ENCODE results near the gene NPAS1.

NPAS1 gene

DNA sequence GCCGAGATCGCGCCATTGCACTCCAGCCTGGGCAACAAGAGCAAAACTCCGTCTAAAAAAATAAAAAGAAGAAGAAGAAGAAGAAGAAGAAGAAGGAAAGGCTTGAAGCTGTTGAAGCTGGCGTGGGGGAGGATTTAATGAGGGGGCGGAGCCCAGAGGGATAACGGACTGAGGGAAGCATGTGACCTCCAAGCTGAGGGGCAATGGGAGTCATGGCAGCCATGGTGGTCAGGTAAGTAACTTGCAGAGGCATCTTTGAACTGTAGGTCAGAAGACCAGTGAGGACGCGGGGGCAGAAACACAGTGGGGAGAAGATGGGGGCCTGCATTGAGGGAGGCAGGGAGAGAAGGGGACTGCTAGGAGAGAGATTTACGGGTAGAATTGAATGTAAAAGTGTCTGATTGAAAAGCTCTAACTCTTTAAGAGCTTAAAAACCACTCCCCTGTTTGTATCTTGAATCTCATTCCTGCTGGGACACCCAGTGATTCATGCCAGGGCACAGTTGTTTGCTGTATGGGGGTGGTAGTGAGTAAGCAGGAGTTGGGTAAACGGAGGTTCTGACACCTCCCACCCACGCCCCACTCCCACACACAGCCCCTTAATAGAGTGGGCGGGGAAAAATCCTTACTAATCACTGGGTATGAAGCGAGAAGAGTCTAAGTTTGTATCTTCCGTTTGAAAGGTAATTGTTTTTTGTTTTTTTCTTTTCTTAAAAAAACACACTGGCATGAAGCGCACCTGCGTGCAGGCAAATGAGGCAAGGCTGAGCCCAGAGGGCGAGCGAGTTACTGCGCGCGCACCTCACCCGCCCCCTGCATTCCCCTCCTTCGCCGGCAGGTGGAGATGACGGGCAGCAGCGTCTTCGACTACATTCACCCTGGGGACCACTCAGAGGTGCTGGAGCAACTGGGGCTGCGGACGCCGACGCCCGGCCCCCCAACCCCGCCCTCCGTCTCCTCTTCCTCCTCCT is 15.8 kb downstream of the NPAS1 start:
- TF ChIP-seq, protein P1, sequence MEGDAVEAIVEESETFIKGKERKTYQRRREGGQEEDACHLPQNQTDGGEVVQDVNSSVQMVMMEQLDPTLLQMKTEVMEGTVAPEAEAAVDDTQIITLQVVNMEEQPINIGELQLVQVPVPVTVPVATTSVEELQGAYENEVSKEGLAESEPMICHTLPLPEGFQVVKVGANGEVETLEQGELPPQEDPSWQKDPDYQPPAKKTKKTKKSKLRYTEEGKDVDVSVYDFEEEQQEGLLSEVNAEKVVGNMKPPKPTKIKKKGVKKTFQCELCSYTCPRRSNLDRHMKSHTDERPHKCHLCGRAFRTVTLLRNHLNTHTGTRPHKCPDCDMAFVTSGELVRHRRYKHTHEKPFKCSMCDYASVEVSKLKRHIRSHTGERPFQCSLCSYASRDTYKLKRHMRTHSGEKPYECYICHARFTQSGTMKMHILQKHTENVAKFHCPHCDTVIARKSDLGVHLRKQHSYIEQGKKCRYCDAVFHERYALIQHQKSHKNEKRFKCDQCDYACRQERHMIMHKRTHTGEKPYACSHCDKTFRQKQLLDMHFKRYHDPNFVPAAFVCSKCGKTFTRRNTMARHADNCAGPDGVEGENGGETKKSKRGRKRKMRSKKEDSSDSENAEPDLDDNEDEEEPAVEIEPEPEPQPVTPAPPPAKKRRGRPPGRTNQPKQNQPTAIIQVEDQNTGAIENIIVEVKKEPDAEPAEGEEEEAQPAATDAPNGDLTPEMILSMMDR (conservative IDR thresholded peaks at IDR 0.05; ENCODE audit: control insufficient read depth, insufficient read depth, low read depth, low read length): peak; percentile 74
- peak overlapping the region; percentile 58 for H3K4me3 ChIP-seq (ENCODE audit: control insufficient read depth, low read depth, low read length)
- DNase-seq (ENCODE audit: low read depth): peak; percentile 86

DNA sequence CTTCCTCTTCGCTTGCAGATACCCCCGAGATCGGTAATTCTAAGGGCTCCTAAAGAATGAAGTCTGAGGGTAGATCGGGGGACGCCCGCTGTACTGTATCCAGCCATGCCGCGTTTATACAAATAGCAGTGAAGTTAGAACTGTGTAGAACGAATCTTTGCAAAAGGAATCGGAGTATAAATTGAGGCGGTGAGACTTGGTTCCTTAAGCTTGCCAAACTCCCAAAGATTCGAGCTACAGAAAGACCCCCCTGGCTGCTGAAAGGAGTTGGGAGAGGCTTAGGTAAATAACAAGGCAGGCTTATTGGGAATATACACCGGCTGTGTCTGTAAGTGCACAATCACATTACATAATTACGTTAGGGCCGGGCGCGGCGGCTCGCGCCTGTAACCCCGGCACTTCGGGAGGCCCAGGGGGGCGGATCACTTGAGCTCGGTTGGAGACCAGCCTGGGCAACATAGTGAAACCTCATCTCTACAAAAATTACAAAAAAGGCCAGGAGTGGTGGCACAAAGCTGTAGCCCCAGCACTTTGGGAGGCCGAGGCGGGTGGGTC is 16.5 kb downstream of the NPAS1 start:
- peak overlapping the region; percentile 58 for H3K4me3 ChIP-seq (ENCODE audit: control insufficient read depth, low read depth, low read length)
- peak; percentile 22 for DNase-seq (ENCODE audit: low read depth)
- TF ChIP-seq, protein P1 (conservative IDR thresholded peaks at IDR 0.05; ENCODE audit: control insufficient read depth, insufficient read depth, low read depth, low read length): no peak

DNA sequence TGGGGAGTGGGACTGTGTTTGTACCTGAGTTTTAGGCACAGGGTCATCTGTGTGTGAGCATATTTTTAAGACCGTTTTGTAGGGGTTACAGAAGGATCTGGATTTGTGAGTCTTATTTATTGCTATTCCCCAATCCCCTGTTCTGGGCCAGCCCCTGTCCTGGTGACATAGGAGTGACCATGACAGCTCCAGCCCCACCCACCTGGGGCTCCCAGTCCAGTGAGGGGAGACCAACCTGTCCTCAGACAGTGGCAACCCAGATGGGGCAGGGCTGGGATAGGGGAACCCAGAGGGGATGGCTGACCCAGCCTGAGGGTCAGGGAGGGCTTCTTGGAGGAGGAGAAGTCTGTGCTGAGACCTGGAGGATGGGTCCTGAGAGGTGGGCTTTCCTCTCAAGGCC is 18.1 kb downstream of the NPAS1 start:
- TF ChIP-seq, protein P1 (conservative IDR thresholded peaks at IDR 0.05; ENCODE audit: control insufficient read depth, insufficient read depth, low read depth, low read length): no peak
- DNase-seq (ENCODE audit: low read depth): no peak
- H3K4me3 ChIP-seq (ENCODE audit: control insufficient read depth, low read depth, low read length): no peak overlapping the region

DNA sequence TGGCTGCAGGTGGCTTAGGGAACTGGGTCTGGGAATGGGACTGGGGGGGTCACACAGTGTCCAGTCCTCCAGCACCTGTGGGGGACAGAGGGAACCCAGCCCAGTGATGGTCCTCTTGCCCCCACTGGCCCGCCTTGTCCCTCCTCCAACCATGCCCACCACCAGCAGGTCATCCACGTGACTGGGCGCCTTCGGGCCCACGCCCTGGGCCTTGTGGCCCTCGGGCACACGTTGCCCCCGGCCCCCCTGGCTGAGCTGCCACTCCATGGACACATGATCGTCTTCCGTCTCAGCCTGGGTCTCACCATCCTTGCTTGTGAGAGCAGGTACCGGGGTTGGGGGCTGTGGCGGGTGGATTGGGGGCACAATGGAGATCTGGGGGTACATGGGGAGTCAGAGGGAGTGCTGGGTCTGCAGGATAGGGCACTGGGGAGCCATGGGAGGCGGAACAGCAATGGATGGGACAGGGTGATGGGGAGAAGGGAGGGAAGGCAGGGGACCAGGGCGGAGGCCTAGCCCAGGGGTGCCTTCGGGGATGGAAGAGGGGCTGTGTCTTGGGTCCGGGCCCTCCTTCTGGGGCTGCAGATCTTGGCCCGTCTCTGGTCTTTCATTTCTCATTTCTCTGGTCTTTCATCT is 19.7 kb downstream of the NPAS1 start:
- no peak overlapping the region for H3K4me3 ChIP-seq (ENCODE audit: control insufficient read depth, low read depth, low read length)
- TF ChIP-seq, protein P1 (conservative IDR thresholded peaks at IDR 0.05; ENCODE audit: control insufficient read depth, insufficient read depth, low read depth, low read length): no peak
- no peak for DNase-seq (ENCODE audit: low read depth)

DNA sequence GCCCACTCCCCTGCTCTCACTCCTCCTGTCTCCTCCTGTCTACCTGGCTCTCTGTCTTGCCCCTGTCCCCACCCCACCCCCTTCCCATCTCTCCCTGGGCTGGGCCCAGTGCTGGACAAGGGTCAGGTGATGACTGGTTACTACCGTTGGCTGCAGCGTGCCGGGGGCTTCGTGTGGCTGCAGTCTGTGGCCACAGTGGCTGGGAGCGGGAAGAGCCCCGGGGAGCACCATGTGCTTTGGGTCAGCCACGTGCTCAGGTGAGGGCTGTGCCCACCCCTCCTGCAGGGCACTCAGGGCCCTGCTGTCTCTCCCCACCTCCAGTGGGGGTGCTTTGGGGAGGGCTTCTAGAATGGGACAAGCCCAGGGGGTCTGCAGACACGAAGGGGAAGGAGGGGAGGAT is 21.2 kb downstream of the NPAS1 start:
- DNase-seq (ENCODE audit: low read depth): no peak
- no peak overlapping the region for H3K4me3 ChIP-seq (ENCODE audit: control insufficient read depth, low read depth, low read length)
- TF ChIP-seq, protein P1 (conservative IDR thresholded peaks at IDR 0.05; ENCODE audit: control insufficient read depth, insufficient read depth, low read depth, low read length): no peak

DNA sequence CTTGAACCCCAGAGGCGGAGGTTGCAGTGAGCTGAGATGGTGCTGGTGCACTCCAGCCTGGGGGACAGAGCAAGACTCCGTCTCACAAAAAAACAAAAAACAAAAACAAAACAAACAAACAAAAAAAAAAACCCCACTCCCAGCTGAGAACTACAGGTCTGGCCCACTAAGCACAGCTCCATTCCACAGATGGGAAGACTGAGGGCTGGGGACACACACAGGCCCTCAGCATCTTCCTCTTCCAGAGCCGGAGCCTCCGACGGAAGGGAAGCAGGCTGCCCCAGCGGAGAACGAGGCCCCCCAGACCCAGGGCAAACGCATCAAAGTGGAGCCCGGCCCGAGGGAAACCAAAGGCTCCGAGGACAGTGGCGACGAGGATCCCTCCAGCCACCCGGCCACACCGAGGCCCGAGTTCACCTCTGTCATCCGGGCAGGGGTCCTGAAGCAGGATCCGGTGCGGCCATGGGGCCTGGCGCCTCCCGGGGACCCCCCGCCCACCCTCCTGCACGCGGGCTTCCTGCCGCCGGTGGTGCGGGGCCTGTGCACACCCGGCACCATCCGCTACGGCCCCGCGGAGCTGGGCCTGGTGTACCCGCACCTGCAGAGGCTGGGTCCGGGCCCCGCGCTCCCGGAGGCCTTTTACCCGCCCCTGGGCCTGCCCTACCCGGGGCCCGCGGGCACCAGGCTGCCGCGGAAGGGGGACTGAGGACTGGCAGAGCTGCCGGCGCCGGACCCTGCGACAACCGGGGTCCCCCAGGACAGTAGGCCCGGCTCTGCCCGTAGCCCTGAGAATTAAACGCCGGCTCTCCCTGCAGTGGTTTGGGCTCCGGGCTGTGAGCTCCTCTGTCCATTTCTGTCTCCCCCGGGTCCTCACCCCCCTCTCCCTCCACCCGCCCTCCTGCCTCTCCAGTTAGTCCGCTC is 25.6 kb downstream of the NPAS1 start:
- H3K4me3 ChIP-seq (ENCODE audit: control insufficient read depth, low read depth, low read length): no peak overlapping the region
- DNase-seq (ENCODE audit: low read depth): no peak
- TF ChIP-seq, protein P1 (conservative IDR thresholded peaks at IDR 0.05; ENCODE audit: control insufficient read depth, insufficient read depth, low read depth, low read length): no peak

Measured in fibroblast of mammary gland (primary cell).